ENCODE data around the gene CCDC8. TPM values are rescaled to one million over a fixed set of nuclear protein-coding genes. Genes with fewer than 3 reads are reported as not detected.

The CCDC8 gene
- total and polyA plus RNA-seq, 2 donors (not counting 3 experiments of a cell fraction or from before 2014, with no cell fraction given) = 0.18 to 0.75 TPM

- FAIRE-seq (no peak), DNase-seq (ENCODE audit: low read depth, low spot score) (no peak)
- Histone ChIP-seq H2AFZ (ENCODE audit: low read depth, low read length) (no peak overlapping the region), H3K36me3 (ENCODE audit: control insufficient read depth in 2 of 2, extremely low read depth in 1 of 2, insufficient read depth in 2 of 2, low read length in 2 of 2) (no peaks in the 10 kb centered on the region), H3K27ac (ENCODE audit: insufficient read depth, low read depth, low read length) (no peak overlapping the region), H3K9ac (replicated peaks; ENCODE audit: extremely low read depth, insufficient read depth, low read length) (no peak overlapping the region), H3K79me2 (ENCODE audit: control insufficient read depth, insufficient read depth, low read length) (no peaks in the 10 kb centered on the region), H4K20me1 (replicated peaks; ENCODE audit: control insufficient read depth, extremely low read depth, insufficient read depth, low read length) (no peaks in the 10 kb centered on the region), H3K4me2 (ENCODE audit: insufficient read depth, low read length) (no peak overlapping the region), H3K9me1 (replicated peaks; ENCODE audit: control insufficient read depth, extremely low read depth, insufficient read depth, low read length) (no peaks in the 10 kb centered on the region), H3K9me3 (replicated peaks; ENCODE audit: control insufficient read depth, insufficient read depth, low read length) (no peaks in the 10 kb centered on the region), H3K4me3 (replicated peaks in 1 of 3; ENCODE audit: insufficient read depth in 1 of 3, low read depth in 1 of 3, low read length in 3 of 3) (no peak overlapping the region), H3K27me3 (ENCODE audit: control insufficient read depth in 2 of 2, insufficient read depth in 2 of 2, low read length in 2 of 2) (peaks cover 36 to 42% of the 10 kb centered on the region in 2 experiments), H3K4me1 (ENCODE audit: control insufficient read depth, extremely low read depth, insufficient read depth, low read length) (no peaks in the 10 kb centered on the region)
- POLR2A ChIA-PET = no interaction called here
- no peak for TF ChIP-seq CTCF (IDR thresholded peaks at IDR 0.05; ENCODE audit: extremely low read depth in 1 of 2, insufficient read depth in 1 of 2, low read depth in 1 of 2, low read length in 2 of 2)
- TF ChIP-seq, protein P1, sequence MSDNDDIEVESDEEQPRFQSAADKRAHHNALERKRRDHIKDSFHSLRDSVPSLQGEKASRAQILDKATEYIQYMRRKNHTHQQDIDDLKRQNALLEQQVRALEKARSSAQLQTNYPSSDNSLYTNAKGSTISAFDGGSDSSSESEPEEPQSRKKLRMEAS (IDR thresholded peaks at IDR 0.05; ENCODE audit: insufficient read depth, insufficient read length) = no peak
- no peak for TF ChIP-seq POLR2AphosphoS5 (IDR thresholded peaks at IDR 0.05; ENCODE audit: insufficient read depth, low read depth, low read length)
- TF ChIP-seq FOS (IDR thresholded peaks at IDR 0.05; ENCODE audit: borderline replicate concordance, insufficient read depth, low read length) = no peak
- no peak for TF ChIP-seq JUN (IDR thresholded peaks at IDR 0.05; ENCODE audit: borderline replicate concordance, insufficient read depth, insufficient read length, low read depth)
- no peak for TF ChIP-seq EZH2 (IDR thresholded peaks at IDR 0.05; ENCODE audit: borderline replicate concordance, low read depth, low read length, severe bottlenecking)
- no peak for TF ChIP-seq GATA2 (IDR thresholded peaks at IDR 0.05; ENCODE audit: insufficient read depth, insufficient read length, low read depth, low read length)
- no peak for TF ChIP-seq MYC (IDR thresholded peaks at IDR 0.05; ENCODE audit: low read depth, low read length)
- intact Hi-C loops (cut with micrococcal nuclease) (no loop called here), dilution Hi-C loops (cut with MboI; ENCODE audit: extremely low pct_ligation_motif_present, low sequenced_read_pairs) (no loop called here)
- BruUV-seq (replicated peaks) = no TSS peak
- CTCF ChIA-PET = interaction anchor here (1.2 to 3.0 kb wide), 2 partner anchors 80 to 127 kb away, joined by 3 to 12 read pairs; no protein-coding TSS in a partner anchor
Observed at GRCh38 chr19:46406976-46407375, 6.4 kb downstream of the CCDC8 start.
